Measurements from ENCODE around the gene EEF2. TPM values are rescaled to one million over a fixed set of nuclear protein-coding genes. Genes with fewer than 3 reads are reported as not detected.

The EEF2 gene
- total and polyA plus RNA-seq, 2 of the 4 experiments (the other 2 are of a cell fraction): 1,505 to 2,161 TPM

- no peaks in the 10 kb centered on the region for H4K20me1 ChIP-seq (ENCODE audit: insufficient read depth, low read length)
- no peaks in the 10 kb centered on the region for H3K36me3 ChIP-seq (ENCODE audit: control insufficient read depth, insufficient read depth, low read length)
- WGBS, 2 experiments (ENCODE audit: extremely low coverage in 2 of 2, insufficient read length in 1 of 2): 71% methylated on average over 4 of the region's 8 CpGs; no CpG with 5 or more reads in 1 of the 2 experiments
- H3K14ac ChIP-seq (replicated peaks; ENCODE audit: low read depth, low read length): no peak overlapping the region
- no peak overlapping the region for H2AK9ac ChIP-seq (replicated peaks; ENCODE audit: low read depth, low read length, poor library complexity)
- H3K4me3 ChIP-seq (ENCODE audit: insufficient read depth, low read depth, low read length): no peak overlapping the region
- no peak overlapping the region for H4K5ac ChIP-seq (ENCODE audit: low read depth, low read length)
- H2AFZ ChIP-seq (replicated peaks; ENCODE audit: low read length, poor library complexity): no peak overlapping the region
- H3K4me2 ChIP-seq (ENCODE audit: low read depth, low read length): no peak overlapping the region
- DNase-seq (no peak), ATAC-seq (ENCODE audit: low read depth) (no peak)
- no TSS peak for BruUV-seq (replicated peaks)
- no peak overlapping the region for H2BK120ac ChIP-seq (ENCODE audit: low read depth, low read length)
- intact Hi-C loops (cut with micrococcal nuclease): no loop called here
- H3K23ac ChIP-seq (ENCODE audit: low read depth, low read length): no peak overlapping the region
- POLR2A ChIA-PET (ENCODE audit: unreplicated experiment): interaction anchor here (0.6 kb wide), 1 partner anchor 26 kb away, joined by 4 read pairs; no protein-coding TSS in a partner anchor
- H4K8ac ChIP-seq (ENCODE audit: low read depth in 2 of 2, low read length in 2 of 2): no peak overlapping the region
- H3K4me1 ChIP-seq (ENCODE audit: control insufficient read depth, insufficient read depth, low read length): no peaks in the 10 kb centered on the region
- H2AK5ac ChIP-seq (ENCODE audit: low read depth, low read length): no peak overlapping the region
- dilution Hi-C loops (cut with HindIII; ENCODE audit: low sequenced_read_pairs, unreplicated experiment): no loop called here
- H3K9ac ChIP-seq (ENCODE audit: low read depth, low read length): no peak overlapping the region
- H2BK15ac ChIP-seq (ENCODE audit: low read depth, low read length): no peak overlapping the region
- no peaks in the 10 kb centered on the region for H3K9me3 ChIP-seq (ENCODE audit: control insufficient read depth, insufficient read depth, low read length)
- H3K18ac ChIP-seq (ENCODE audit: low read depth, low read length): no peak overlapping the region
- in situ Hi-C loops (cut with MboI; ENCODE audit: low sequenced_read_pairs): no loop called here
- H3K56ac ChIP-seq (ENCODE audit: extremely low read depth, insufficient read depth, low read length): no peak overlapping the region
- TF ChIP-seq NFE2L2 (IDR thresholded peaks at IDR 0.05; ENCODE audit: low read depth, low read length): no peak
- TF ChIP-seq FOS (IDR thresholded peaks at IDR 0.05; ENCODE audit: low read depth, low read length): no peak
- H2BK5ac ChIP-seq (ENCODE audit: low read depth, low read length, poor library complexity, severe bottlenecking): no peak overlapping the region
- H3K27ac ChIP-seq (ENCODE audit: insufficient read depth, low read length): no peak overlapping the region
- H3K4ac ChIP-seq (ENCODE audit: low read depth, low read length): no peak overlapping the region
- H3K79me1 ChIP-seq (ENCODE audit: low read depth in 1 of 2, low read length in 2 of 2): no peaks in the 10 kb centered on the region
- no peaks in the 10 kb centered on the region for H3K9me1 ChIP-seq (ENCODE audit: insufficient read depth, low read length)
- CTCF ChIA-PET: no interaction called here
- H2BK20ac ChIP-seq (ENCODE audit: low read depth, low read length): no peak overlapping the region
- H4K91ac ChIP-seq (ENCODE audit: insufficient read depth, low read depth, low read length): no peak overlapping the region
- H3K27me3 ChIP-seq (ENCODE audit: control insufficient read depth, insufficient read depth, low read length): peaks cover 31% of the 10 kb centered on the region
Observed at GRCh38 chr19:3931041-3931440, 54.2 kb downstream of the EEF2 start.

Small RNA genes within 50 kb of the gene (microRNA-seq; reads per million reads assigned to microRNA genes)
- gene MIR637 (ENCODE audit: unreplicated experiment) (not detected), gene SNORD37 (ENCODE audit: insufficient read depth, insufficient read length) (14.5 reads per million, percentile 38 among the genes with 10 or more reads in this experiment)

Small RNA genes within 50 kb of the gene (small RNA-seq; reads per million reads assigned to genes)
- 11.0 to 53.0 (median 34.8) reads per million in 5 experiments for gene SNORD37

Other genes with a start within 250 kb of the EEF2 start
- gene APBA3, start 223.8 kb downstream of the EEF2 start, total RNA-seq (2012; rRNA removed): 8.6 and 9.5 TPM in 2 replicates
- 18.4 and 21.0 TPM in 2 replicates for gene APBA3, start 223.8 kb downstream of the EEF2 start, polyA plus RNA-seq (2012; rRNA removed)
- gene MRPL54, start 222.8 kb downstream of the EEF2 start, total RNA-seq (2012; rRNA removed): 55.9 and 68.6 TPM in 2 replicates
- gene MRPL54, start 222.8 kb downstream of the EEF2 start, polyA plus RNA-seq (2012; rRNA removed): 75.7 and 96.5 TPM in 2 replicates
- not detected in 2 replicates for gene RAX2, start 213.2 kb downstream of the EEF2 start, total RNA-seq (2012; rRNA removed)
- gene RAX2, start 213.2 kb downstream of the EEF2 start, polyA plus RNA-seq (2012; rRNA removed): not detected in 2 replicates
- gene MATK, start 199.1 kb downstream of the EEF2 start, total RNA-seq (2012; rRNA removed): not detected in 2 replicates
- gene MATK, start 199.1 kb downstream of the EEF2 start, polyA plus RNA-seq (2012; rRNA removed): not detected in 2 replicates
- gene ZFR2, start 116.4 kb downstream of the EEF2 start, total RNA-seq (2012; rRNA removed): 0.28 TPM in 1 of 2 replicates, not detected in the other
- 0.10 and 0.19 TPM in 2 replicates for gene ZFR2, start 116.4 kb downstream of the EEF2 start, polyA plus RNA-seq (2012; rRNA removed)
- gene ATCAY, start 104.8 kb downstream of the EEF2 start, total RNA-seq (2012; rRNA removed): 0.28 and 0.36 TPM in 2 replicates
- gene ATCAY, start 104.8 kb downstream of the EEF2 start, polyA plus RNA-seq (2012; rRNA removed): 0.19 and 0.31 TPM in 2 replicates
- gene NMRK2, start 52.4 kb downstream of the EEF2 start, total RNA-seq (2012; rRNA removed): not detected in 2 replicates
- not detected in 2 replicates for gene NMRK2, start 52.4 kb downstream of the EEF2 start, polyA plus RNA-seq (2012; rRNA removed)
- 128 and 145 TPM in 2 replicates for gene DAPK3, start 14.4 kb downstream of the EEF2 start, total RNA-seq (2012; rRNA removed)
- 188 and 202 TPM in 2 replicates for gene DAPK3, start 14.4 kb downstream of the EEF2 start, polyA plus RNA-seq (2012; rRNA removed)
- gene PIAS4, start 22.3 kb upstream of the EEF2 start, total RNA-seq (2012; rRNA removed): 10.8 and 13.6 TPM in 2 replicates
- 12.1 and 16.6 TPM in 2 replicates for gene PIAS4, start 22.3 kb upstream of the EEF2 start, polyA plus RNA-seq (2012; rRNA removed)
- 3.2 and 4.2 TPM in 2 replicates for gene ZBTB7A, start 81.4 kb upstream of the EEF2 start, total RNA-seq (2012; rRNA removed)
- 10.3 and 14.7 TPM in 2 replicates for gene ZBTB7A, start 81.4 kb upstream of the EEF2 start, polyA plus RNA-seq (2012; rRNA removed)
- gene MAP2K2, start 138.7 kb upstream of the EEF2 start, total RNA-seq (2012; rRNA removed): 107 and 115 TPM in 2 replicates
- gene MAP2K2, start 138.7 kb upstream of the EEF2 start, polyA plus RNA-seq (2012; rRNA removed): 151 and 196 TPM in 2 replicates
- gene CREB3L3, start 168.2 kb upstream of the EEF2 start, total RNA-seq (2012; rRNA removed): not detected in 2 replicates
- gene CREB3L3, start 168.2 kb upstream of the EEF2 start, polyA plus RNA-seq (2012; rRNA removed): not detected in 2 replicates
- gene SIRT6, start 197.1 kb upstream of the EEF2 start, total RNA-seq (2012; rRNA removed): 3.9 and 6.1 TPM in 2 replicates
- gene SIRT6, start 197.1 kb upstream of the EEF2 start, polyA plus RNA-seq (2012; rRNA removed): 25.3 and 31.6 TPM in 2 replicates
- 0.18 and 0.28 TPM in 2 replicates for gene ANKRD24, start 197.2 kb upstream of the EEF2 start, total RNA-seq (2012; rRNA removed)
- 0.21 and 0.29 TPM in 2 replicates for gene ANKRD24, start 197.2 kb upstream of the EEF2 start, polyA plus RNA-seq (2012; rRNA removed)
- gene EBI3, start 244.1 kb upstream of the EEF2 start, total RNA-seq (2012; rRNA removed): 0.28 and 0.36 TPM in 2 replicates
- gene EBI3, start 244.1 kb upstream of the EEF2 start, polyA plus RNA-seq (2012; rRNA removed): 2.7 and 3.0 TPM in 2 replicates